SU-DHL-6 (cell line): Measurements from ENCODE around the gene SEC61A2.

Experiments
- H2AFZ ChIP-seq: fragments of 200-600 bp; sonication (generic); 2 replicates; pipeline ENCODE4 v1.6.1; 2014; ENCODE audit warnings: low read depth, mild to moderate bottlenecking, moderate library complexity, mixed read lengths, antibody characterized with exemption, low read length; ENCODE audit not compliant: severe bottlenecking
- H3F3A ChIP-seq: fragments of 200-600 bp; shearing (Covaris generic); 2 replicates; pipeline ENCODE4 v1.6.0; 2016; ENCODE audit warnings: antibody characterized with exemption, mild to moderate bottlenecking; ENCODE audit not compliant: insufficient read depth
- H3K27ac ChIP-seq: fragments of 200-600 bp; sonication (generic); 2 replicates; pipeline ENCODE4 v1.5.1; 2016; ENCODE audit warnings: low read depth, mild to moderate bottlenecking, low read length, moderate library complexity, mixed read lengths
- H3K27me3 ChIP-seq: fragments of 200-600 bp; sonication (generic), shearing (Covaris generic); 2 replicates; pipeline ENCODE4 v1.6.0; 2014; ENCODE audit warnings: mild to moderate bottlenecking, low read length
- H3K36me3 ChIP-seq: fragments of 200-600 bp; sonication (generic); 2 replicates; pipeline ENCODE4 v1.6.1; 2014; ENCODE audit warnings: mild to moderate bottlenecking, low read length, mixed read lengths
- H3K4me2 ChIP-seq: fragments of 300-600, 200-600 bp; shearing (Covaris generic), sonication (generic); 2 replicates; pipeline ENCODE4 v1.6.0; 2014; ENCODE audit warnings: low read length, low read depth, mild to moderate bottlenecking; ENCODE audit not compliant: poor library complexity, severe bottlenecking
- H3K4me3 ChIP-seq: fragments of 200-600 bp; sonication (generic); 2 replicates; pipeline ENCODE4 v1.5.1; 2014; ENCODE audit warnings: antibody characterized with exemption, low read length, mild to moderate bottlenecking, mixed read lengths; ENCODE audit not compliant: insufficient read depth, poor library complexity, severe bottlenecking
- H3K79me2 ChIP-seq: fragments of 200-600 bp; sonication (generic); 2 replicates; pipeline ENCODE4 v1.6.1; 2014; ENCODE audit warnings: mild to moderate bottlenecking, low read length, moderate library complexity; ENCODE audit not compliant: insufficient read depth
- H3K9ac ChIP-seq: fragments of 200-600 bp; sonication (generic); 2 replicates; pipeline ENCODE4 v1.7.0; 2014; ENCODE audit warnings: mild to moderate bottlenecking, low read length
- H3K9me2 ChIP-seq: fragments of 200-600 bp; sonication (generic); replicated peaks from 2 replicates; pipeline ENCODE4 v1.6.1; 2014; ENCODE audit warnings: low read length; ENCODE audit not compliant: insufficient read depth
- H3K9me3 ChIP-seq: fragments of 200-600 bp; sonication (generic); 2 replicates; pipeline ENCODE4 v1.6.1; 2014; ENCODE audit warnings: low read length, mixed read lengths; ENCODE audit not compliant: insufficient read depth
- H4K20me1 ChIP-seq: fragments of 200-600 bp; sonication (generic); 2 replicates; pipeline ENCODE4 v1.6.1; 2014; ENCODE audit warnings: low read depth, mild to moderate bottlenecking, antibody characterized with exemption, low read length, moderate library complexity, mixed read lengths
- CTCF ChIP-seq: fragments of 200-600 bp; sonication (generic); IDR thresholded peaks from one replicate; pipeline ENCODE4 v1.5.1; 2017; ENCODE audit warnings: antibody characterized with exemption, mild to moderate bottlenecking, low read length, moderate library complexity; ENCODE audit not compliant: insufficient read depth, poor library complexity, severe bottlenecking
- EZH2phosphoT487 ChIP-seq: fragments of 200-600 bp; sonication (generic), shearing (Covaris generic); conservative IDR thresholded peaks from 2 replicates; pipeline ENCODE4 v1.6.1; 2018; ENCODE audit warnings: mild to moderate bottlenecking, antibody characterized with exemption, low read length, moderate library complexity, mixed read lengths

The SEC61A2 gene

GRCh38 chr10:12109286-12109685 is 20.2 kb upstream of the SEC61A2 start:
- no peaks in the 10 kb centered on the region for H3K9me3 ChIP-seq
- H3K27me3 ChIP-seq, result no peaks in the 10 kb centered on the region
- no peak overlapping the region for H3K4me2 ChIP-seq
- H2AFZ ChIP-seq, result no peak overlapping the region
- H4K20me1 ChIP-seq, result no peaks in the 10 kb centered on the region
- no peak overlapping the region for H3K4me3 ChIP-seq
- H3K9ac ChIP-seq, result no peak overlapping the region
- H3K9me2 ChIP-seq, result no peaks in the 10 kb centered on the region
- H3F3A ChIP-seq, result no peaks in the 10 kb centered on the region
- TF ChIP-seq CTCF (no peak), EZH2phosphoT487 (no peak)
- H3K36me3 ChIP-seq, result peaks cover 9% of the 10 kb centered on the region; the same call in 1 of the 2 replicates
- H3K79me2 ChIP-seq, result no peaks in the 10 kb centered on the region
- H3K27ac ChIP-seq, result no peak overlapping the region

GRCh38 chr10:12111528-12111927 is 17.9 kb upstream of the SEC61A2 start:
- H3K9ac ChIP-seq, result no peak overlapping the region
- no peak overlapping the region for H3K27ac ChIP-seq
- H3K27me3 ChIP-seq, result no peaks in the 10 kb centered on the region
- H3K79me2 ChIP-seq, result no peaks in the 10 kb centered on the region
- H2AFZ ChIP-seq, result no peak overlapping the region
- H4K20me1 ChIP-seq, result no peaks in the 10 kb centered on the region
- no peak overlapping the region for H3K4me2 ChIP-seq
- no peak for TF ChIP-seq CTCF
- no peaks in the 10 kb centered on the region for H3K9me2 ChIP-seq
- no peaks in the 10 kb centered on the region for H3K9me3 ChIP-seq
- H3K36me3 ChIP-seq, result peaks cover 8% of the 10 kb centered on the region; the same call in 1 of the 2 replicates
- no peak overlapping the region for H3K4me3 ChIP-seq
- H3F3A ChIP-seq, result no peaks in the 10 kb centered on the region

- H3K4me2 ChIP-seq, result no peak overlapping the region
- no peaks in the 10 kb centered on the region for H3F3A ChIP-seq
- no peaks in the 10 kb centered on the region for H3K9me3 ChIP-seq
- no peak overlapping the region for H2AFZ ChIP-seq
- no peak for TF ChIP-seq EZH2phosphoT487
- no peak for TF ChIP-seq CTCF
- no peak overlapping the region for H3K27ac ChIP-seq
- no peaks in the 10 kb centered on the region for H3K79me2 ChIP-seq
- peaks cover 4% of the 10 kb centered on the region; the same call in 1 of the 2 replicates for H3K36me3 ChIP-seq
- no peaks in the 10 kb centered on the region for H3K27me3 ChIP-seq
- no peaks in the 10 kb centered on the region for H4K20me1 ChIP-seq
- H3K9ac ChIP-seq, result no peak overlapping the region
- no peak overlapping the region for H3K4me3 ChIP-seq
- no peaks in the 10 kb centered on the region for H3K9me2 ChIP-seq
Observed at GRCh38 chr10:12113627-12114026, 15.8 kb upstream of the SEC61A2 start.

DNA sequence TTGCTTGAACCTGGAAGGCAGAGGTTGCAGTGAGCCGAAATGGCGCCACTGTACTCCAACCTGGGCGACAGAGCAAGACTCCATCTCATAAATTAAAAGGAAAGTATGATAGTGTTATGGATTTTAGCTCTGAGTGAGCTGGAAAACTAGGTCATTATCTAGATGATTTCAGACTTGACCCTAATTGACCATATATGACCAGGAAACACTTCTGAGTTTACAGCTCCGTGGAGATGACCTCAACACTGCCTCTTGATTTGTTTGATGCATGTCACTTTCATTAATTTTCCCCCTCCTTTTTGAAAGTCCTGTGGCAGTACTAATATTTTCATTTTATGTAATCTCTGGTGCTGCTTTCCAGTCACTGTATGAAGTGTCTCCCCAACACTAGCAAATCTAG is 7.8 kb upstream of the SEC61A2 start:
- Histone ChIP-seq H3K9me3 (no peaks in the 10 kb centered on the region), H3K9ac (no peak overlapping the region), H3K4me3 (no peak overlapping the region), H3F3A (0 out of 2 replicates have a peak, but pooled peaks cover 7% of the 10 kb centered on the region), H3K79me2 (no peaks in the 10 kb centered on the region), H3K27ac (no peak overlapping the region), H3K27me3 (no peaks in the 10 kb centered on the region), H2AFZ (no peak overlapping the region), H4K20me1 (no peaks in the 10 kb centered on the region; the same call in 1 of the 2 replicates), H3K36me3 (peaks cover 6% of the 10 kb centered on the region; the same call in 1 of the 2 replicates), H3K4me2 (no peak overlapping the region), H3K9me2 (no peaks in the 10 kb centered on the region)
- TF ChIP-seq EZH2phosphoT487 (no peak), CTCF (no peak)
